Stimulated activated CD4-positive, alpha-beta T cell treated with anti-CD3 and anti-CD28 coated beads, Interleukin-4, amount 100 ng/mL, for 48 hours (primary cell): Measurements from ENCODE around the gene ADCY1.

ENCODE experiments used
- DNase-seq, 2 donors: peaks; one replicate each; pipeline ENCODE4 v3.0.0-alpha.2; 2020; ENCODE audit warnings: low read depth in 2 of 2

The ADCY1 gene

GRCh38 chr7:45692031-45692430 lies 117.9 kb downstream of the ADCY1 start:
- DNase-seq: no peak

- no peak for DNase-seq
Measured at GRCh38 chr7:45695249-45695995, 121.3 kb downstream of the ADCY1 start.

GRCh38 chr7:45696476-45696875 lies 122.3 kb downstream of the ADCY1 start:
- DNase-seq: no peak

- no peak for DNase-seq
Measured at GRCh38 chr7:45697576-45698136, 123.5 kb downstream of the ADCY1 start.

- DNase-seq: no peak
Measured at GRCh38 chr7:45698303-45699014, 124.3 kb downstream of the ADCY1 start.

GRCh38 chr7:45699015-45699309 lies 124.8 kb downstream of the ADCY1 start:
- DNase-seq: no peak

- no peak for DNase-seq
Measured at GRCh38 chr7:45699726-45700390, 125.7 kb downstream of the ADCY1 start.

GRCh38 chr7:45700556-45700955 lies 126.4 kb downstream of the ADCY1 start:
- no peak for DNase-seq

- DNase-seq: no peak
Measured at GRCh38 chr7:45701701-45702510, 127.7 kb downstream of the ADCY1 start.

- no peak for DNase-seq
Measured at GRCh38 chr7:45702751-45703150, 128.6 kb downstream of the ADCY1 start.

GRCh38 chr7:45703373-45703821 lies 129.2 kb downstream of the ADCY1 start:
- no peak for DNase-seq

GRCh38 chr7:45703911-45704682 lies 129.9 kb downstream of the ADCY1 start:
- DNase-seq: no peak

- DNase-seq: no peak
Measured at GRCh38 chr7:45704683-45705016, 130.5 kb downstream of the ADCY1 start.

- no peak for DNase-seq
Measured at GRCh38 chr7:45708046-45708950, 134.1 kb downstream of the ADCY1 start.

GRCh38 chr7:45709168-45710042 lies 135.2 kb downstream of the ADCY1 start:
- DNase-seq: no peak

GRCh38 chr7:45710271-45711160 lies 136.3 kb downstream of the ADCY1 start:
- DNase-seq: no peak

- DNase-seq: no peak
Measured at GRCh38 chr7:45711161-45711490, 137.0 kb downstream of the ADCY1 start.

- DNase-seq: no peak
Measured at GRCh38 chr7:45712057-45712689, 138.0 kb downstream of the ADCY1 start.
